Coronary artery (tissue), 2 donors: ENCODE measurements around the gene ALDOA.
A peak's percentile ranks its signal among the peaks of the same experiment; 100 is the strongest.

Experiments
- DNase-seq: peaks from one replicate; pipeline ENCODE4 v3.0.0-alpha.2; 2017; ENCODE audit warnings: low spot score
- H3K27ac ChIP-seq, 2 donors: fragments of 200-600 bp; sonication (generic); one replicate each; pipeline ENCODE4 v1.5.1; 2016 to 2019
- H3K4me3 ChIP-seq: fragments of 200-600 bp; sonication (generic); 2 replicates; pipeline ENCODE4 v1.5.1; 2016; ENCODE audit warnings: mild to moderate bottlenecking, moderate library complexity
- TF ChIP-seq, protein P1 (sequence below): fragments of 200-600 bp; sonication (generic); IDR thresholded peaks from one replicate; pipeline ENCODE4 v1.5.1; 2019; ENCODE audit warnings: antibody characterized with exemption

The ALDOA gene

GRCh38 chr16:30054451-30054850 lies 11.1 kb upstream of the ALDOA start:
- Histone ChIP-seq H3K27ac (no peak overlapping the region), H3K4me3 (no peak overlapping the region)
- no peak for DNase-seq
- TF ChIP-seq, protein P1, sequence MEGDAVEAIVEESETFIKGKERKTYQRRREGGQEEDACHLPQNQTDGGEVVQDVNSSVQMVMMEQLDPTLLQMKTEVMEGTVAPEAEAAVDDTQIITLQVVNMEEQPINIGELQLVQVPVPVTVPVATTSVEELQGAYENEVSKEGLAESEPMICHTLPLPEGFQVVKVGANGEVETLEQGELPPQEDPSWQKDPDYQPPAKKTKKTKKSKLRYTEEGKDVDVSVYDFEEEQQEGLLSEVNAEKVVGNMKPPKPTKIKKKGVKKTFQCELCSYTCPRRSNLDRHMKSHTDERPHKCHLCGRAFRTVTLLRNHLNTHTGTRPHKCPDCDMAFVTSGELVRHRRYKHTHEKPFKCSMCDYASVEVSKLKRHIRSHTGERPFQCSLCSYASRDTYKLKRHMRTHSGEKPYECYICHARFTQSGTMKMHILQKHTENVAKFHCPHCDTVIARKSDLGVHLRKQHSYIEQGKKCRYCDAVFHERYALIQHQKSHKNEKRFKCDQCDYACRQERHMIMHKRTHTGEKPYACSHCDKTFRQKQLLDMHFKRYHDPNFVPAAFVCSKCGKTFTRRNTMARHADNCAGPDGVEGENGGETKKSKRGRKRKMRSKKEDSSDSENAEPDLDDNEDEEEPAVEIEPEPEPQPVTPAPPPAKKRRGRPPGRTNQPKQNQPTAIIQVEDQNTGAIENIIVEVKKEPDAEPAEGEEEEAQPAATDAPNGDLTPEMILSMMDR, result no peak

DNA sequence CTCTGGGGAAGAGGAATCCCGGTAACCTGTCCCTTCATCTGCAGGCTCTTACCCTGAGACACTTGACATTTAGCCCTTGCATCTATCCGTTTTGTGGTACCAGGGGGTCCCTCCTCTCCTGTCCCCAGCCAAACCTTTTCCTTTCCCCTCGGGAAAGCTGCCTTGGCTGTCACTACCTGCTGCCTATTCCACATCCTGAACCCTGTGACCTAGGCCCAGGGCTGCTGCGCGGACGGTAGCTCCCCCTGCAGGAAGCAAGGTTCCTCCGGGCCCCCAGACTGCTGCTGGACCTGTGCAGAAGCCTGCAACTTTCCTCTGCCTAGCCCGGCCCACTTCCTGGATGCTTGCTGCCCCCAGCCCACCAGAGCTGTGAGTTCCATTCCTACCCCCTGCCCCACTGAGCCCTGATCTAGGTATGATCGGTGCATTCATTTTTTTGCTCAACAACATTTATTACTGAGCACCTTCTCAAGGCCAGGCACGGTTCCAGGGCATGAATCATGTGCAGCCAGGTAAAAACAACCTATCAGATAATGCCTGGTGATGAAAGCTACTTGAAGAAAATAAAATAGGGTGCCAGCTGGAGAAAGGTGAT lies 10.5 kb upstream of the ALDOA start:
- TF ChIP-seq, protein P1, result no peak
- DNase-seq, result no peak
- no peak overlapping the region for H3K4me3 ChIP-seq
- no peak overlapping the region for H3K27ac ChIP-seq

GRCh38 chr16:30060346-30060745 lies 5.2 kb upstream of the ALDOA start:
- TF ChIP-seq, protein P1, result no peak
- no peak overlapping the region for H3K27ac ChIP-seq
- DNase-seq, result no peak
- no peak overlapping the region for H3K4me3 ChIP-seq

DNA sequence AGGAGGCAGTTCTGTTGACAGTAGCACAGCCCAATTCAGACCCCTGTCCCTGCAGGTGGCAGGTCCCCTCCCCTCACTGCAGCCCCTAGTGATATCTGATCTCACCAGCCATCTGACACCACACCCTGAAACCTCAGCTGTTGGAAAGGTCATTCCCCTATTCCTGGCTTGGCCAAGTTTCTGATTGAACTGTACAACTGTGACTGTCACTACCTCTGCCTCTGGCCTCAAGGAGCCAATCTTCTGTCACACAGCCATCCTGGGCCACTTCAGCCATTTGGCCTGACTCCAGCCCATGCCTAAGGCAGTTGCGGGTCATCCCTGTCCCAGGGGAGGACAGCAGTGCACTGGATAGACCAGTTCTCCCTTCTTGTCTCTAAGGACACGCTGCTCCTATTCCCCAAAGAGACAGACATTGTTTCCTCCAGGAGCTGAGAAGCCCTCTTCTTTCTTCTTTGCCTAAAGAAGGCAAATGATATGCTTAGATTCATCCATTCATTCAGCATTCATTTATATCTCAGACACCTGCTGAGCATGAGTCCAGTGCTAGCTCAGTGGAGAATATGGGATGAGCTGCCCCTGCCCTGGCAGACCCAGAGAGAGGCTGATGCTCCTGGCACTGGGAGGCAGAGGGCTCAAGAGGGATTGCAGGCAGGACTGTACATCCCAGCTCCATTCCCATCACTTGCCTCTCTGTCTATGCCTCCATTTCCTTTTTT lies 4.6 kb upstream of the ALDOA start:
- TF ChIP-seq, protein P1, result no peak
- DNase-seq, result no peak
- no peak overlapping the region for H3K27ac ChIP-seq

DNA sequence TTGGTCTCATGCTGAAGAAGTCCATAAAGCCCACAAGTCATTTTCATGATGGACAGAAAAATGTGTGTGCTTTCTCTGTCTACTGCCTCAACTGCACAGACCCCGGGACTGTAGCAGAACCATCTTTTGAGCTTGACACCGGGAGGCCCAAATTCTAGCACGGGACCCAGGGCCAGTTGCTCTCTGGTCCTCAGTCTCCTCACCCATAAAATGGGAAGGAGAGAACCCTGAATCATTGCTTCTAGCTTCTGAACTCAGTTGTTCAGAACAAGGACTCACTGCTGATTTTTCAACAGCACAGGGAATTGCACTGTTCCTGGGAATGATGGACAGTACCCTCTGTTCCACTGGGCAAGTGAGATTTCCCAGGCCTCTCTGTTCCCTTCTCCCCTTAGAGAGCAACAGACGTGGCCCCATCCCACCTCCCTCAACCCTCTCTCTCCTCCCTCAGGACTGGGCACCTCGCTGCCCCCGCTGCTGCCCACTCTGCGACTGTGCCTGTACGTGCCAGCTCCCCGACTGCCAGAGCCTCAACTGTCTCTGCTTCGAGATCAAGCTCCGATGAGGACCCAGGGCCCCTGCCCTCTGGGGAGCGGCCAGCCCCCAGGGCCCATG lies 2.2 kb upstream of the ALDOA start:
- DNase-seq, result no peak
- TF ChIP-seq, protein P1, result no peak
- Histone ChIP-seq H3K4me3 (peak overlapping the region; percentile 80), H3K27ac (peak overlapping the region; percentile 99 to 100)

More for the DNA sequence above, 4.6 kb upstream of the ALDOA start:
- no peak overlapping the region for H3K4me3 ChIP-seq

- Histone ChIP-seq H3K4me3 (peak overlapping the region; percentile 80), H3K27ac (peak overlapping the region; percentile 99 to 100)
- peak; percentile 87 for DNase-seq
- TF ChIP-seq, protein P1, result no peak
Observed at GRCh38 chr16:30063893-30064728, 1.4 kb upstream of the ALDOA start.
